ENCODE data around the gene AMOT.

The AMOT gene

DNA sequence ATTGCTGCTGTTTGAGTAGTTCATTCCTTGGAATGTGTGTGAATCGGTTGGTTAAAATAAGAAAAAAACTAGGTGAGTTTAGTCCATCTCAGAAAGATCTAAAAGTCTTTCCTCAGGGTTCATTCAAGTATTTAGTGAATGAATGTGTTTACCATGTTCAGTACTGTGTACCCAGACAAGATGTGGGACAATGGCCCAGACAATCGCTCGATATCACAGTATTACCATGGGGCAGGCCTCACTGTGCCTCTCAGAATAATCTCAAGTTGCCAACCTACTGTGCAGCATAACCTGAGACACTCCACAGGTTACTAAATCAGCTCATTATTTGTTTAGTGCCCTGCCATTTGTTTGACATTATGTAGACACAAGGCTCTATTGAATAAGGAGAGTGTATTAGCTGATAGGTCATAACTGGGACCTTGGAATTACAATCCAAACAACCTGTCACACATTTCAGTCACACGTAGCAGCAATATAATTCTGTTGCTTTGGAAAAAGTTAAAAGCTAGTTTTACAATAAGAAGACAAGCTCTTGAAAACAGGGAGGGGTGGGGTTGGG, 24.9 kb upstream of the AMOT start:
- no peak for TF ChIP-seq SIN3A (IDR thresholded peaks at IDR 0.05; ENCODE audit: borderline replicate concordance, insufficient read depth, low read length)
- no peak for TF ChIP-seq TAF1 (IDR thresholded peaks at IDR 0.05; ENCODE audit: borderline replicate concordance, insufficient read depth, low read length)
- TF ChIP-seq, protein P1, sequence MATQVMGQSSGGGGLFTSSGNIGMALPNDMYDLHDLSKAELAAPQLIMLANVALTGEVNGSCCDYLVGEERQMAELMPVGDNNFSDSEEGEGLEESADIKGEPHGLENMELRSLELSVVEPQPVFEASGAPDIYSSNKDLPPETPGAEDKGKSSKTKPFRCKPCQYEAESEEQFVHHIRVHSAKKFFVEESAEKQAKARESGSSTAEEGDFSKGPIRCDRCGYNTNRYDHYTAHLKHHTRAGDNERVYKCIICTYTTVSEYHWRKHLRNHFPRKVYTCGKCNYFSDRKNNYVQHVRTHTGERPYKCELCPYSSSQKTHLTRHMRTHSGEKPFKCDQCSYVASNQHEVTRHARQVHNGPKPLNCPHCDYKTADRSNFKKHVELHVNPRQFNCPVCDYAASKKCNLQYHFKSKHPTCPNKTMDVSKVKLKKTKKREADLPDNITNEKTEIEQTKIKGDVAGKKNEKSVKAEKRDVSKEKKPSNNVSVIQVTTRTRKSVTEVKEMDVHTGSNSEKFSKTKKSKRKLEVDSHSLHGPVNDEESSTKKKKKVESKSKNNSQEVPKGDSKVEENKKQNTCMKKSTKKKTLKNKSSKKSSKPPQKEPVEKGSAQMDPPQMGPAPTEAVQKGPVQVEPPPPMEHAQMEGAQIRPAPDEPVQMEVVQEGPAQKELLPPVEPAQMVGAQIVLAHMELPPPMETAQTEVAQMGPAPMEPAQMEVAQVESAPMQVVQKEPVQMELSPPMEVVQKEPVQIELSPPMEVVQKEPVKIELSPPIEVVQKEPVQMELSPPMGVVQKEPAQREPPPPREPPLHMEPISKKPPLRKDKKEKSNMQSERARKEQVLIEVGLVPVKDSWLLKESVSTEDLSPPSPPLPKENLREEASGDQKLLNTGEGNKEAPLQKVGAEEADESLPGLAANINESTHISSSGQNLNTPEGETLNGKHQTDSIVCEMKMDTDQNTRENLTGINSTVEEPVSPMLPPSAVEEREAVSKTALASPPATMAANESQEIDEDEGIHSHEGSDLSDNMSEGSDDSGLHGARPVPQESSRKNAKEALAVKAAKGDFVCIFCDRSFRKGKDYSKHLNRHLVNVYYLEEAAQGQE (IDR thresholded peaks at IDR 0.05; ENCODE audit: insufficient read depth in 1 of 2, low read depth in 2 of 2, low read length in 2 of 2) = no peak
- no peak for TF ChIP-seq FOXP2 (optimal IDR thresholded peaks at IDR 0.05; ENCODE audit: borderline replicate concordance, extremely low read depth, extremely low read length, insufficient read depth)
- TF ChIP-seq POLR2AphosphoS5 (IDR thresholded peaks at IDR 0.05; ENCODE audit: low read depth, low read length) = no peak

DNA sequence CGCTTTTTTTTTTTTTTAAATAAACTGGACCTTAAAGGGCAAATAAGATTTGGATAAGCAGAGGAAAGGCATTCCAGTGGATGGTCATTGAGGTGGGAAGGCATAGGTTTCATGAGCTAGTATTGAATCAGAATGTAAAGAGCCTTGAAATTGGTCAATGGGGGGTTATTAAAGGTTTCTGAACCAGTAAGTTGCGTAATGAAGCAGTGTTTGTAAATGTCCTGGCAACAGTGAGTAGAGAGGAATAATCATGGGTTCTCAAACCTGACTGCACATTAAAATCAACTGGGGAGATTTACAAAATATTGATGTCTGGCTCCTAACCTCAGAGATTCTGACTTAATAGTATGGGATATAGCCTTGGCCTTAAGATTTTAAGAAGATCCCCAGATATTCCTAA, 23.2 kb upstream of the AMOT start:
- TF ChIP-seq, protein P1 (IDR thresholded peaks at IDR 0.05; ENCODE audit: insufficient read depth in 1 of 2, low read depth in 2 of 2, low read length in 2 of 2) = no peak
- TF ChIP-seq SIN3A (IDR thresholded peaks at IDR 0.05; ENCODE audit: borderline replicate concordance, insufficient read depth, low read length) = no peak
- no peak for TF ChIP-seq POLR2AphosphoS5 (IDR thresholded peaks at IDR 0.05; ENCODE audit: low read depth, low read length)
- no peak for TF ChIP-seq FOXP2 (optimal IDR thresholded peaks at IDR 0.05; ENCODE audit: borderline replicate concordance, extremely low read depth, extremely low read length, insufficient read depth)
- no peak for TF ChIP-seq TAF1 (IDR thresholded peaks at IDR 0.05; ENCODE audit: borderline replicate concordance, insufficient read depth, low read length)

- TF ChIP-seq SIN3A (IDR thresholded peaks at IDR 0.05; ENCODE audit: borderline replicate concordance, insufficient read depth, low read length) (no peak), POLR2AphosphoS5 (IDR thresholded peaks at IDR 0.05; ENCODE audit: low read depth, low read length) (no peak), FOXP2 (optimal IDR thresholded peaks at IDR 0.05; ENCODE audit: borderline replicate concordance, extremely low read depth, extremely low read length, insufficient read depth) (no peak), TAF1 (IDR thresholded peaks at IDR 0.05; ENCODE audit: borderline replicate concordance, insufficient read depth, low read length) (no peak)
- TF ChIP-seq, protein P1 (IDR thresholded peaks at IDR 0.05; ENCODE audit: insufficient read depth in 1 of 2, low read depth in 2 of 2, low read length in 2 of 2) = no peak
These were observed 16.8 kb upstream of the AMOT start for GRCh38 chrX:112857478-112857878.

DNA sequence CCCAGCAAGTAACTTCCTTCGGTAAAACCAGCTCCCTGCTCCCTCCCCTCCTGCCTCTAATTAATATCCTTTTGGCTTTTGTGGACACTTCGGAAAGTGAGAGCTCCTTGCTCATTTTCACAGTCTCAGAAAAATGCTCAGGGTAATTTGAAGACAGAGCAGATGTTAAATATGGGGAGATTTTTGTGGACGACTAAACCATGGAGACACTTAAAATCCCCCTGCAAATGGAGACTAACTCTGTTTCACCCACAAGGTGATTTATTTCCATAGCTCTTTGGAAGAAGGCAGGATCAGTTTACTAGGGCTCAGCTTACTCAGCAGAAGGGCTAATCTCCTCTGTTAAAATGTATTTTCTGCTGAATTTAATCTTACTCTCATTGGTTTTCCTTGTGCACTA, 12.2 kb upstream of the AMOT start:
- TF ChIP-seq TAF1 (IDR thresholded peaks at IDR 0.05; ENCODE audit: borderline replicate concordance, insufficient read depth, low read length) (no peak), SIN3A (IDR thresholded peaks at IDR 0.05; ENCODE audit: borderline replicate concordance, insufficient read depth, low read length) (no peak), POLR2AphosphoS5 (IDR thresholded peaks at IDR 0.05; ENCODE audit: low read depth, low read length) (no peak), FOXP2 (optimal IDR thresholded peaks at IDR 0.05; ENCODE audit: borderline replicate concordance, extremely low read depth, extremely low read length, insufficient read depth) (no peak)
- TF ChIP-seq, protein P1 (IDR thresholded peaks at IDR 0.05; ENCODE audit: insufficient read depth in 1 of 2, low read depth in 2 of 2, low read length in 2 of 2) = no peak

Data from PFSK-1 (cell line).